K562 (cell line): ENCODE measurements around the gene GYS1. TPM values are rescaled to one million over a fixed set of nuclear protein-coding genes. Genes with fewer than 3 reads are reported as not detected.
A peak's percentile ranks its signal among the peaks of the same experiment; 100 is the strongest.

ENCODE experiments used
- ATAC-seq: fragments of 200-7000 bp; cut with Tn5 transposase; 3 replicates; pipeline ENCODE4 v1.9.1; 2020; ENCODE audit warnings: moderate library complexity
- BruUV-seq: library from RNA; stranded (reverse); fragments of 400-500 nt; replicated peaks from 2 replicates; lab custom pipeline; 2021; lab: Mats Ljungman, UMichigan
- CTCF ChIA-PET: fragments of 300-600 bp; formaldehyde crosslinking; extraction: SDS; loops from one replicate; lab custom pipeline; 2021; ENCODE audit warnings: low intra/inter-chr PET ratio; lab: Yijun Ruan, JAX
- POLR2A ChIA-PET: fragments of 300-600, 350-650 bp; sonication (Branson Sonifier 250); formaldehyde crosslinking; extraction: SDS; loops from one replicate; lab custom pipeline; 2021; ENCODE audit warnings: antibody characterized with exemption, inconsistent platforms; lab: Yijun Ruan, JAX
- DNase-seq, 4 experiments: peaks; one replicate each; pipeline versions ENCODE4 v3.0.0 to v3.0.0-alpha.2; 2011 to 2018; ENCODE audit warnings: low spot score in 3 of 4, mixed read lengths in 3 of 4; ENCODE audit errors: extremely low read depth in 1 of 4
- FAIRE-seq: peaks from 2 replicates; lab custom pipeline; 2011; peaks lifted over from hg19 to GRCh38; lab: Jason Lieb, UNC
- H2AFZ ChIP-seq: 2 replicates; pipeline ENCODE4 v1.6.0; 2011; ENCODE audit warnings: low read depth, low read length, control low read depth, inconsistent platforms
- H3K27ac ChIP-seq: fragments of 200-600 bp; 3 replicates; pipeline ENCODE4 v1.8.0; 2011; ENCODE audit warnings: low read depth, mild to moderate bottlenecking, control low read depth, inconsistent platforms, low read length, moderate library complexity, mixed read lengths; ENCODE audit errors: extremely low read depth
- H3K27me3 ChIP-seq, 2 experiments: fragments of 300-600 bp in 1 of 2; 2 replicates in 1 of 2; 3 replicates in 1 of 2; pipeline versions ENCODE4 v1.6.0 to v1.8.0; 2011; ENCODE audit warnings: inconsistent platforms in 2 of 2, low read length in 2 of 2, mild to moderate bottlenecking in 1 of 2, mixed read lengths in 1 of 2, moderate library complexity in 1 of 2; ENCODE audit not compliant: control insufficient read depth in 2 of 2, insufficient read depth in 2 of 2
- H3K36me3 ChIP-seq: fragments of 300-600 bp; 3 replicates; pipeline ENCODE4 v1.8.0; 2011; ENCODE audit warnings: mild to moderate bottlenecking, low read length, inconsistent platforms; ENCODE audit not compliant: control insufficient read depth, insufficient read depth
- H3K4me1 ChIP-seq, 2 experiments: fragments of 200-600 bp in 1 of 2; replicated peaks in 1 of 2; 2 replicates in 1 of 2; 3 replicates in 1 of 2; pipeline versions ENCODE4 v1.5.1 to v1.8.0; 2011; ENCODE audit warnings: inconsistent platforms in 2 of 2, low read length in 2 of 2, mild to moderate bottlenecking in 1 of 2, mixed read lengths in 1 of 2, moderate library complexity in 1 of 2; ENCODE audit not compliant: control insufficient read depth in 2 of 2, insufficient read depth in 2 of 2
- H3K4me2 ChIP-seq: 2 replicates; pipeline ENCODE4 v1.6.1; 2011; ENCODE audit warnings: low read length, control low read depth, inconsistent platforms, mixed read lengths; ENCODE audit not compliant: insufficient read depth
- H3K4me3 ChIP-seq: fragments of 200-600 bp; sonication (generic), shearing (Covaris generic); 2 replicates; pipeline ENCODE4 v1.5.1; 2016; ENCODE audit warnings: control low read depth, inconsistent platforms
- H3K79me2 ChIP-seq: fragments of 200-600 bp; 3 replicates; pipeline ENCODE4 v1.8.0; 2011; ENCODE audit warnings: low read length, inconsistent platforms; ENCODE audit not compliant: control insufficient read depth, insufficient read depth
- H3K9ac ChIP-seq, 2 experiments: 2 replicates each; pipeline versions ENCODE4 v1.6.0 to v1.6.1; 2011; ENCODE audit warnings: low read depth in 2 of 2, low read length in 2 of 2, control low read depth in 1 of 2, inconsistent platforms in 1 of 2, mild to moderate bottlenecking in 1 of 2, mixed read lengths in 1 of 2; ENCODE audit not compliant: insufficient read depth in 1 of 2
- H3K9me1 ChIP-seq: one replicate; pipeline ENCODE4 v1.6.0; 2011; ENCODE audit warnings: inconsistent platforms, mild to moderate bottlenecking, low read length, moderate library complexity; ENCODE audit not compliant: control insufficient read depth, insufficient read depth
- H3K9me3 ChIP-seq: replicated peaks from 2 replicates; pipeline ENCODE4 v1.5.1; 2011; ENCODE audit warnings: low read depth, low read length, inconsistent platforms; ENCODE audit not compliant: control insufficient read depth, insufficient read depth
- H4K20me1 ChIP-seq: replicated peaks from 2 replicates; pipeline ENCODE4 v1.6.1; 2011; ENCODE audit warnings: low read length, inconsistent platforms, mixed read lengths; ENCODE audit not compliant: control insufficient read depth, insufficient read depth
- BCOR ChIP-seq: fragments of 450-650 bp; IDR thresholded peaks from 2 replicates; pipeline ENCODE4 v1.6.1; 2016
- CEBPG ChIP-seq, 3 experiments: fragments of 200-800 bp in 1 of 3; sonication (Bioruptor generic) in 1 of 3; sonication (generic) in 1 of 3; formaldehyde crosslinking in 1 of 3; IDR thresholded peaks in 2 of 3; conservative IDR thresholded peaks in 1 of 3; 2 replicates each; pipeline versions ENCODE4 v1.6.1 to v1.8.0; 2016 to 2022; ENCODE audit warnings: missing compliant biosample characterization in 2 of 3, missing genetic modification characterization in 2 of 3, mild to moderate bottlenecking in 1 of 3, missing genetic modification reagents in 1 of 3
- CHD4 ChIP-seq: fragments of 200-600 bp; sonication (generic); IDR thresholded peaks from 3 replicates; pipeline ENCODE4 v1.6.1; 2012; ENCODE audit warnings: low read depth, mild to moderate bottlenecking, mixed read lengths, low read length, inconsistent platforms; ENCODE audit not compliant: insufficient read depth, insufficient replicate concordance, poor library complexity, severe bottlenecking
- ESRRA ChIP-seq: fragments of 450-650 bp; IDR thresholded peaks from 2 replicates; pipeline ENCODE4 v1.6.1; 2014; ENCODE audit warnings: low read depth, mild to moderate bottlenecking, moderate library complexity, borderline replicate concordance
- NR4A1 ChIP-seq, 2 experiments: fragments of 250-450 bp in 1 of 2; fragments of 450-650 bp in 1 of 2; sonication (Bioruptor Pico) in 1 of 2; IDR thresholded peaks; 2 replicates each; pipeline versions ENCODE4 v1.4.0 to v1.6.1; 2016 to 2020; ENCODE audit warnings: mild to moderate bottlenecking in 2 of 2, missing compliant biosample characterization in 1 of 2, missing genetic modification characterization in 1 of 2, moderate library complexity in 1 of 2
- RBM17 ChIP-seq: fragments of 200-400 bp; formaldehyde crosslinking; IDR thresholded peaks from 2 replicates; pipeline ENCODE4 v1.6.1; 2017; ENCODE audit warnings: low read depth, mild to moderate bottlenecking, low read length, borderline replicate concordance
- RBM25 ChIP-seq: fragments of 200-400 bp; formaldehyde crosslinking; IDR thresholded peaks from 2 replicates; pipeline ENCODE4 v1.6.1; 2018; ENCODE audit warnings: low read length, low read depth, moderate library complexity; ENCODE audit not compliant: severe bottlenecking
- RFX5 ChIP-seq: IDR thresholded peaks from 2 replicates; pipeline ENCODE4 v1.6.1; 2011; ENCODE audit warnings: low read depth, mild to moderate bottlenecking, improper control_type of control experiment, low read length
- TEAD2 ChIP-seq: fragments of 450-650 bp; IDR thresholded peaks from 2 replicates; pipeline ENCODE4 v1.6.1; 2016; ENCODE audit warnings: missing genetic modification characterization, control low read depth, missing compliant biosample characterization
- YY1 ChIP-seq, 3 experiments: IDR thresholded peaks; 2 replicates each; pipeline ENCODE4 v1.6.1; 2011; ENCODE audit warnings: low read length in 2 of 3, mild to moderate bottlenecking in 2 of 3, moderate library complexity in 2 of 3, borderline replicate concordance in 1 of 3, control low read depth in 1 of 3, low read depth in 1 of 3; ENCODE audit not compliant: insufficient read depth in 3 of 3, insufficient replicate concordance in 2 of 3, control insufficient read depth in 1 of 3, insufficient read length in 1 of 3; ENCODE audit errors: extremely low read depth in 1 of 3
- ZBTB34 ChIP-seq: fragments of 250-450 bp; sonication (Bioruptor Pico); IDR thresholded peaks from 2 replicates; pipeline ENCODE4 v1.8.0; 2021; ENCODE audit warnings: mild to moderate bottlenecking, moderate library complexity
- ZNF121 ChIP-seq: sonication (generic); formaldehyde crosslinking; conservative IDR thresholded peaks from 2 replicates; pipeline ENCODE4 v1.8.0; 2022; ENCODE audit warnings: missing genetic modification reagents
- ZNF384 ChIP-seq: IDR thresholded peaks from 2 replicates; pipeline ENCODE4 v1.6.1; 2012; ENCODE audit warnings: low read depth, low read length, improper control_type of control experiment
- WGBS: fragments of 100-300 bp; shearing (Covaris generic); methylation state at CpG from one replicate; pipeline ENCODE4 v1.1.6; 2016; ENCODE audit warnings: low coverage, mixed read lengths; ENCODE audit not compliant: insufficient coverage; ENCODE audit errors: missing lambda C conversion rate; 5-methylcytosine and 5-hydroxymethylcytosine counted together
- in situ Hi-C: fragments of 300-500 bp; cut with MboI; formaldehyde crosslinking; loops from 4 replicates; pipeline ENCODE4 v1.15.0; 2018; ENCODE audit warnings: inconsistent platforms, mixed read lengths
- intact Hi-C: fragments of 100-400 bp; cut with micrococcal nuclease; formaldehyde crosslinking; loops from 2 replicates; pipeline ENCODE4 v1.14.2; 2022
- polyA plus RNA-seq, 8 experiments: library from polyadenylated mRNA; depleted of rRNA in 4 of 8; stranded (reverse) in 5 of 8; unstranded in 3 of 8; fragments of >200 nt; fragmentation: Nextera tagmentation in 2 of 8; fragmentation: Illumina TruSeq in 1 of 8; extraction: Ambion mirVana in 2 of 8; extraction: Trizol in 1 of 8; gene quantifications; 2 replicates each; pipeline versions ENCODE4 v1.2.1 to v1.2.3, GENCODE V29; 2011 to 2014; ENCODE audit warnings: inconsistent platforms in 1 of 8, missing spikeins in 1 of 8
- total RNA-seq, 7 experiments: library from RNA; depleted of rRNA in 6 of 7; stranded (reverse); fragments of >200 nt in 6 of 7; fragmentation: Illumina TruSeq in 2 of 7; extraction: Trizol in 2 of 7; gene quantifications; 2 replicates each; pipeline versions ENCODE4 v1.2.1 to v1.2.3, GENCODE V29; 2011 to 2021; ENCODE audit warnings: low replicate concordance in 1 of 7
- TF ChIP-seq, protein P1 (sequence below): fragments of 250-450 bp; sonication (Bioruptor Pico); IDR thresholded peaks from 2 replicates; pipeline ENCODE4 v1.4.0; 2020; ENCODE audit warnings: borderline replicate concordance

Gene GYS1
- total and polyA plus RNA-seq, 9 of the 15 experiments (the other 6 are each of a cell fraction or from before 2014, with no cell fraction given) = 1.9 to 31.1 (median 15.2) TPM

DNA sequence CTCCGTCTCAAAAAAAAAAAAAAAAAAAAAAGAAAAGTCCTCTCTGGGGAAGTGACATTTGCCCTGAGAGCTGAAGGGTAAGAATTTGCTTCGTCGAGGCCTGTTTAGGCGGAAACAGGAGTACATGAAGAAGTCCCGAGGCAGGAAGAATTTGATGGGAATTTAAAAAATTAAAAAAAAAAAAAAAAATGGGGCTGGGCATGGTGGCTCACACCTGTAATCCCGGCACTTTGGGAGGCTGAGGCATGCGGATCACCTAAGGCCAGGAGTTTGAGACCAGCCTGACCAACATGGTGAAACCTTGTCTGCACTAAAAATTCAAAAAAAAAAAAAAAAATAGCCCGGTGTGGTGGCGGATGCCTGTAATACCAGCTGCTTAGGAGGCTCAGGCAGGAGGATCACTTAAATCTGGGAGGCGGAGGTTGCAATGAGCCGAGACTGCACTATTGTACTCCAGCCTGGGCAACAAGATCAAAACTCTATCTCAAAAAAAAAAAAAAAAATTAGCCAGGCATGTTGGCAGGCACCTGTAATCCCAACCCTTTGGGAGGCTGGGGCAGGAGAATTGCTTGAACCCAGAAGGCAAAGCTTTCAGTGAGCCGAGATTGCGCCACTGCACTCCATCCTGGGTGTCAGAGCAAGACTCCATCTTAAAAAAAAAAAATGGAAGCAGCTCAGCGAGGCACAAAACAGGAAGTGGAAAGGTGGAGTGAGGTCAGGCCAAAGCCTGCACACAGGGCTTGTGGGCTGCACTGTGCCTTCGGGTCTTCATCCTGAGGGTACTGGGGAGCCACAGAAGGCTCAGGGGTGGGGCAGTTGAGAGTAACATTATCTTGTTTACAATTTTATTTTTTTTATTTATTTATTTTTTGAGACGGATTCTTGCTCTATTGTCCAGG is 33.5 kb downstream of the GYS1 start (continued):
- TF ChIP-seq ZBTB34 (CRISPR knock-in tag) (no peak), TEAD2 (tag) (no peak), ZNF384 (peak; percentile 82), CEBPG (CRISPR knock-in tag; IDR thresholded peaks at IDR 0.05) (no peak), CEBPG (tag; conservative IDR thresholded peaks at IDR 0.05 in 1 of 2, IDR thresholded peaks at IDR 0.05 in 1 of 2) (peak in 1 of 2 experiments; percentile 37; a peak in 1 of 4 replicates), YY1 (IDR thresholded peaks at IDR 0.05; ENCODE audit: borderline replicate concordance in 1 of 3, control insufficient read depth in 1 of 3, extremely low read depth in 1 of 3, insufficient read depth in 3 of 3, insufficient read length in 1 of 3, insufficient replicate concordance in 2 of 3, low read depth in 1 of 3, low read length in 2 of 3) (peak in 1 of 3 experiments; percentile 59), RFX5 (no peak)

- intact Hi-C loops = no loop called here
- H3K9me1 ChIP-seq = no peaks in the 10 kb centered on the region
- TF ChIP-seq CHD4 = no peak
- no peak for TF ChIP-seq RBM17
- TF ChIP-seq NR4A1 (CRISPR knock-in tag; IDR thresholded peaks at IDR 0.05) = no peak
- no peak for TF ChIP-seq NR4A1 (tag; IDR thresholded peaks at IDR 0.05)
- TF ChIP-seq BCOR = peak; percentile 57
- TF ChIP-seq, protein P1, sequence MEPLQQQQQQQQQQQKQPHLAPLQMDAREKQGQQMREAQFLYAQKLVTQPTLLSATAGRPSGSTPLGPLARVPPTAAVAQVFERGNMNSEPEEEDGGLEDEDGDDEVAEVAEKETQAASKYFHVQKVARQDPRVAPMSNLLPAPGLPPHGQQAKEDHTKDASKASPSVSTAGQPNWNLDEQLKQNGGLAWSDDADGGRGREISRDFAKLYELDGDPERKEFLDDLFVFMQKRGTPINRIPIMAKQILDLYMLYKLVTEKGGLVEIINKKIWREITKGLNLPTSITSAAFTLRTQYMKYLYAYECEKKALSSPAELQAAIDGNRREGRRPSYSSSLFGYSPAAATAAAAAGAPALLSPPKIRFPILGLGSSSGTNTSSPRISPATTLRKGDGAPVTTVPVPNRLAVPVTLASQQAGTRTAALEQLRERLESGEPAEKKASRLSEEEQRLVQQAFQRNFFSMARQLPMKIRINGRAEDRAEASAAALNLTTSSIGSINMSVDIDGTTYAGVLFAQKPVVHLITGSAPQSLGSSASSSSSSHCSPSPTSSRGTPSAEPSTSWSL (CRISPR knock-in tag) = no peak
- peak; percentile 99 for TF ChIP-seq ZNF121 (CRISPR knock-in tag)
- peak; percentile 58 for TF ChIP-seq RBM25
- no peak for TF ChIP-seq ESRRA
Measured at GRCh38 chr19:48958006-48958405, 35.1 kb downstream of the GYS1 start.

More at GRCh38 chr19:48958006-48958405, 35.1 kb downstream of the GYS1 start:
- POLR2A ChIA-PET = no interaction called here
- 95% methylated on average over 7 of the region's 8 CpGs for WGBS
- H3K4me1 ChIP-seq = peaks cover 26 to 50% of the 10 kb centered on the region in 2 experiments
- no peaks in the 10 kb centered on the region for H3K27me3 ChIP-seq
- CTCF ChIA-PET = no interaction called here
- no peaks in the 10 kb centered on the region for H3K9me3 ChIP-seq
- BruUV-seq = no TSS peak
- H2AFZ ChIP-seq = no peak overlapping the region
- H3K27ac ChIP-seq = no peak overlapping the region
- no peak for DNase-seq
- no peaks in the 10 kb centered on the region for H4K20me1 ChIP-seq
- peaks cover 22% of the 10 kb centered on the region for H3K36me3 ChIP-seq
- no peak for FAIRE-seq
- H3K9ac ChIP-seq = no peak overlapping the region
- peaks cover 27% of the 10 kb centered on the region for H3K79me2 ChIP-seq
- in situ Hi-C loops = no loop called here
- no peak overlapping the region for H3K4me3 ChIP-seq
- H3K4me2 ChIP-seq = no peak overlapping the region
- ATAC-seq = no peak
